GM12801 (cell line): ENCODE results near the gene GPR42.

Experiments
- TF ChIP-seq, protein P1 (sequence below): IDR thresholded peaks from one replicate; pipeline ENCODE4 v1.5.1; 2011; ENCODE audit warnings: control low read depth; ENCODE audit not compliant: insufficient read length; ENCODE audit errors: extremely low read depth

The GPR42 gene

DNA sequence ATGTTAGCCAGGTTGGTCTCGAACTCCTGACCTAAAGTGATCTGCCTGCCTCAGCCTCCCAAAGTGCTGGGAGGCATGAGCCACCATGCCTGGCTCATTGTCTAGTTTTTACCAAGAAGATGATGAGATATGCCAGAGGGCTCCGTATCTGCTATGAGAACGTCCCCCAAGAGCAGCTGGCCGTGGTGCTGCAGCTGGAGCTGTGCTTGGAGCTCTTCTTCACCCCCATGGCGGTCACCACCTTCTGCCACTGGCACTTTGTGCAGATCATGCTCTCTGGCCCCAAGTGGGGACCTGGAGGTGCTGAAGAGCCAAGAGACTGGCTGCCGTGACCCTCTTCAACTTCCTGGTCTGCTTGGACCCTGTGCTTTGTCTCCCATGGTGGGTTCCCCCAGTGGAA is 36.8 kb downstream of the GPR42 start:
- TF ChIP-seq, protein P1, sequence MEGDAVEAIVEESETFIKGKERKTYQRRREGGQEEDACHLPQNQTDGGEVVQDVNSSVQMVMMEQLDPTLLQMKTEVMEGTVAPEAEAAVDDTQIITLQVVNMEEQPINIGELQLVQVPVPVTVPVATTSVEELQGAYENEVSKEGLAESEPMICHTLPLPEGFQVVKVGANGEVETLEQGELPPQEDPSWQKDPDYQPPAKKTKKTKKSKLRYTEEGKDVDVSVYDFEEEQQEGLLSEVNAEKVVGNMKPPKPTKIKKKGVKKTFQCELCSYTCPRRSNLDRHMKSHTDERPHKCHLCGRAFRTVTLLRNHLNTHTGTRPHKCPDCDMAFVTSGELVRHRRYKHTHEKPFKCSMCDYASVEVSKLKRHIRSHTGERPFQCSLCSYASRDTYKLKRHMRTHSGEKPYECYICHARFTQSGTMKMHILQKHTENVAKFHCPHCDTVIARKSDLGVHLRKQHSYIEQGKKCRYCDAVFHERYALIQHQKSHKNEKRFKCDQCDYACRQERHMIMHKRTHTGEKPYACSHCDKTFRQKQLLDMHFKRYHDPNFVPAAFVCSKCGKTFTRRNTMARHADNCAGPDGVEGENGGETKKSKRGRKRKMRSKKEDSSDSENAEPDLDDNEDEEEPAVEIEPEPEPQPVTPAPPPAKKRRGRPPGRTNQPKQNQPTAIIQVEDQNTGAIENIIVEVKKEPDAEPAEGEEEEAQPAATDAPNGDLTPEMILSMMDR: no peak

DNA sequence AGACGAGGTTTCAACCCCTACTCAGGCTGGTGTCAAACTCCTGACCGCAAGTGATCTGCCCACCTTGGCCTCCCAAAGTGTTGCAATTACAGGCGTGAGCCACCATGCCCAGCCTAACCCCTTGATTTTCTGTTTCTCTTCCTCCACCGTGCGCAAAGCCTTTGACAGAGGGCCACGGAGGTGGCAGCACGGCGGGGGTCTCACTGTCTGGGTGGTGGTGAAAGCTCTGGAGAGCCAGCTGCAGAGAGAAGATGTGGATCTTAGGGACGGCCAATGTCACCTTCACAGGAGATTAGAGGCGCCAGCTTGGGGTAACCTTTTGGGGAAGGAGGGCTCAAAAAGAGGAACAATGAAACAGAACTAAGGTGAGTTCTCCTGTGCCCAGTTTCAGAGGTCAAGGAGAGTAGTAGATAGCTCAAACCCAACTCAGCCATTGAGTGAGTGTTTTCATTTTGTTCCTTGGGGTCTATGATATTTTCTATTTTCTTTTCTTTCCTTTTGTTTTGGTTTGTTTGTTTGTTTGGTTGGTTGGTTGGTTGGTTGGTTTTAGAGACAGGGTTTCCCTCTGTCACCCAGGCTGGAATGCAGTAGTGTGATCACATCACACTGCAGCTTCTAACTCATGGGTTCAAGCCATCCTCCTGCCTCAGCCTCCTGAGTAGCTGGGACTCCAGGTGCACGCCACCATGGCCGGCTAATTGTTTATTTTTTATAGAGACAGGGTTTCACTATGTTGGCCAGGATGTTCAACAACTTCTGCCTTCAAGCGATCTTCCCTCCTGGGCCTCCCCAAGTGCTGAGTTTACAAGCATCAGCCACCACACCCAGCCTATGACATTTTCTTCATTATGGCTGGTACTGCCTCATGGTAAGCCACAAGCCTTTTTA is 37.7 kb downstream of the GPR42 start:
- TF ChIP-seq, protein P1: no peak

DNA sequence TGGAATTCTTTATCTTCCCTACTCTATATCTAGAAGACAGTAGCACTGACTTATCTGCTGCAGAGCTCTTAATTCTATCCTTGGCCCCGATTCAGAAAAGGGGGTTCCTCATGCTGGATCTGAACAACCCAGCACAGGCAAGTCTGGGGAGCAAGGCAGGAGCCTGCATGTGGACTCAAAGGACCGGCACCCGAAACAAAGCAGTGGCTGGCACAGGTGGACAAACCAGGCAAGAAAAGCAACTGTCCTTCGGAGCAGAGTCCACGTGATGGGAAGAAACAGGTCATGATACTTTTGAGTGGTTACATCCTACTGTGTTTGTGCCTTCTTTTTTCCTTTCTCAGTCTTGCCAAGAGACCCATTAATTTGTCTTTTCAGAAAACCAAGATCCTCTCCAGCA is 38.3 kb downstream of the GPR42 start:
- TF ChIP-seq, protein P1: no peak

DNA sequence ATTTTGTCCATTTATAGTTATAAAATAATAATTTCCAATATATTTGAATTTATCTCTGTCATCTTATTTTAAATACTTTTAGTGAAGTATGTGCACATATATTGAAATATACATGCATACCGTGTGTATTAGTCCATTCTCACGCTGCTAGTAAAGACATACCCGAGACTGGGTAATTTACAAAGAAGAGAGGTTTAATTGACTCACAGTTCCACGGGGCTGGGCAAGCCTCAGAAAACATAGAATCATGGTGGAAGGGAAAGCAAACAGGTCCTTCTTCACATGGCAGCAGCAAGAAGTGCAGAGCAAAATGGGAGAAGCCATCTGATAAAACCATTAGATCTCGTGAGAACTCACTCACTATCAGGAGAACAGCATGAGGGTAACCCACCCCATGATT is 39.6 kb downstream of the GPR42 start:
- TF ChIP-seq, protein P1: no peak

DNA sequence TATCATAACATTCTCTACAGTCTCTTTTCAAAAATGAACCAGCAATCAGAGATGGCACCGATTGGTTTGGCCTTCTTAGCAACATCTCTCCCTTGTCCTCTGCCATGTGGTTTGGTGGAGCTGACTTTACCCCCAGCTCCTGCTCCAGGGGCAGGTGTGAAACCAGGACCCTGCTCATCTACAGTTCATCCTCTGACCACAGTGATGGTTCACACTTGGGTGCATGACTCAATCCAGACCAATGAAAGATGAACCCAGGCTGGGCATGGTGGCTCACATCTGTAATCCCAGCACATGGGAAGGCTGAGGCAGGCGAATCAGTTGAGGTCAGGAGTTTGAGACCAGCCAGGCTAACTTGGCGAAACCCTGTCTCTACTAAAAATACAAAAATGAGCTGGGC is 43.6 kb downstream of the GPR42 start:
- TF ChIP-seq, protein P1: no peak

DNA sequence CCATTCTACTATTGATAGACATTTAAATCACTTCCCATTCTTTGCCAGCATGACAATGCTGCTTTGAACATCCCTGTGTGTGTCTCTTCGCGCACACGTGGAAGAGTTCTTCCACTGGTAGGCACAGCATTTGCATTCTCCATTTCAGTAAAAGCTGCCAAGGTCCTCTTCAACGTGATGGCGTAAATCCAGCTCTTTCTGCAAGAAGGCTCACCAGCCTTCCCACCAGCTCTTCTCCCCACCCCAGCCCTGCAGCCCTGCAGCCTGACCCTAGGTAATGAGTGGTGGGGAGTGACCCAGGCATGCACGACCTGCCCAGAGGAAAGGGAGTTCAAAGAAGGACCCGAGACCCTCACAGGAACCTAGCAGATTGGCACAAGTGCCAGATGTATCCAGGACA is 45.5 kb downstream of the GPR42 start:
- TF ChIP-seq, protein P1: no peak

DNA sequence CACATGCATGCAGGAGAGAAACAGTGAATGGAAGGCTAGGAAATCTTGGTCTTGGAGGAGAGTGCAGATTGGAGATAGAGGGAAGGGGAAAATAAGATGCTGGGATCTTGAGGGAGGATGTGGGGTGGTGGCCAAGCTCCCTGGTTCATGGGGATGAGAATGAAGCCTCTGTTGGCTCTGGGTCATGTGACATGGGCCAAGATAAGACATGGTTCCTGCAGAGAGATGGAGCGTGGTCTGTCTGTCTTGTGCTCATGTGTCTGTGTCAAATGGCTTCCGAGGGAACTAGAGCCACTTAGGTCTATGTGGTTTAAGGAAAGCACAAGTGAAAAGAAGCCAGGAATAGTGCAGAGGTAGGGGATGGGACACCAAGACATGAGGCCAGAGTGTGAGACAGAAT is 46.4 kb downstream of the GPR42 start:
- TF ChIP-seq, protein P1: no peak
